Measurements from ENCODE around the gene COLQ. TPM values are rescaled to one million over a fixed set of nuclear protein-coding genes. Genes with fewer than 3 reads are reported as not detected.

The COLQ gene
- total RNA-seq, 5 donors from 2014 or later (not counting 1 experiment from before 2014, with no cell fraction given): 5.1 to 11.4 (median 7.2) TPM

Other genes with a start within 250 kb of the COLQ start
- gene SH3BP5, start 189.1 kb downstream of the COLQ start, total RNA-seq: 10 to 100 TPM; 25.0 to 66.7 (median 41.7) TPM
- 10 to 100 TPM in 4 of 5 donors, 1 to 10 TPM in 1; 8.1 to 19.9 (median 14.7) TPM for gene METTL6, start 94.2 kb downstream of the COLQ start, total RNA-seq
- gene EAF1, start 94.1 kb downstream of the COLQ start, total RNA-seq: 10 to 100 TPM; 17.9 to 29.7 (median 22.8) TPM
- gene HACL1, start 79.9 kb upstream of the COLQ start, total RNA-seq: 10 to 100 TPM; 27.7 to 38.0 (median 34.2) TPM
- 10 to 100 TPM; 14.5 to 19.0 (median 17.6) TPM for gene BTD, start 80.0 kb upstream of the COLQ start, total RNA-seq

Data from T-cell (primary cell).